ENCODE data around the gene FAM131B.

The FAM131B gene

DNA sequence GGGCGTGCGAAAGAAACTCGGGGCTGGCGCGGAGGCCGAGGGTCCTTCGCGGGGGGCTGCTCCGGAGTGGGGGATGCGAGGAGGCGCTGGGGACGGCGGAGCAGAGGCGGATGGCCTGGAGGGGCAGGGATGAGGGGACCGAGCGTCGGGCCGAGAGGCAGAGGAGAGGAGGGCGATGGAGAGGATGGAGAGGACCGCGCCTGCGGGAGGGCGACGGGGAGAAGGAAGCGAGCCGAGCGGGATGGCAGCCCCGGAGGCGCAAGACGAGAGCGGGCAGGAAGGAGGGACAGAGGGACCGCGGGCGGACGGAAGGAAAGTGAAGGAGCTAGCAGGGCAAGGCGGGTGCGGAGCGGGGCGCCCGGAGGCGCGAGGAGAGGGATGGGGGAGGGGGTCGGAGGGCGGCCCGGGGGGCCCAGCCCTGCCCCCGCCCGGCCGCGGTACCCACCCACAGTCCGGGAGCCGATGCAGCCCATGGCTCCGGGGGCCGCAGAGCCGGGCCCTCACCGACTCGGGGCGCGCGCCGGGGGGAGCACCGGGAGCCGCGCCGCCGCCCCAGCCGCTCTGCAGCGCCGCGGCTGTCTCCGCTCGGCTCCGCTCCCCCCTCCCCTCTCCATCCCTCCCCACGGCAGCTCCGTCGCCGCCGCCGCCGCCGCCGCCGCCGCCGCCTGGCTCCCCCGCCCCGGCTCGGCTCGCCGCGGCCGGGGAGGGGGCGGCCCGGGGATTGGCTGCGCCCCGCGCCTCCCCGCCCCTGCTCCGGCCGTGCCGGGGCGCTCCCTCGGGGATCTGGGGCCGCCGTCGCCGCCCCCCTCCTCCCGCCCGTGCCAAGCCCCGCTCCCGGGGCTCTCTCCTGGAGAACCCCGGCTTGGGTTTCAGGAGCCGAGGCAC, at the start of gene FAM131B:
FAM131B (minus strand) TSS at position 583 of the 885 bp plus-strand sequence; CDS start at position 473, 110 bp downstream.
- DNase-seq (ENCODE audit: low spot score), result no peak

GRCh38 chr7:143411976-143412708, 49.6 kb upstream of the FAM131B start:
- no peak for DNase-seq (ENCODE audit: low spot score)

DNA sequence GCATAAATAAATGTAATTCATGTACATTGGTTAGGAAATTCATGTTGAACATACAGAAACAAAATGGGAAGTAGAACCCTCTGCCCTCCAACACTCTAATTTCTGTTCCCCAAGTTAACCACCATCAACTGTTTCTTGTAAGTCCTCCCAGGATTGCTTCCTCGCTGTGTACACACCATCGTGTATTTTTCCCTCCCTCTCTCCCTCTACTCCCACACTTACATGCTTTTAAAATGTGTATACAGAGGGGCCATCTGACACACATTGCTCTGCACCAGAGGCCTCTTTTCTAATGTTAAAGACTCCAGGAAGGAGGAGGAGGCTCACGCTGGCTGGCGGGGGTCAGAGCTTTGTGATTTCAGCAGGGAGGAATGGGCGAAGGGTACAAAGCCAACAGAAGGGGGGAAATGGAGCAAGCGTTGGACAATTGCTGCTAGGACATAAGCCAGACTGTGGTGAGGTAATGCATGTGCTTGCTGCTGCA, 48.0 kb upstream of the FAM131B start:
- DNase-seq (ENCODE audit: low spot score), result no peak

DNA sequence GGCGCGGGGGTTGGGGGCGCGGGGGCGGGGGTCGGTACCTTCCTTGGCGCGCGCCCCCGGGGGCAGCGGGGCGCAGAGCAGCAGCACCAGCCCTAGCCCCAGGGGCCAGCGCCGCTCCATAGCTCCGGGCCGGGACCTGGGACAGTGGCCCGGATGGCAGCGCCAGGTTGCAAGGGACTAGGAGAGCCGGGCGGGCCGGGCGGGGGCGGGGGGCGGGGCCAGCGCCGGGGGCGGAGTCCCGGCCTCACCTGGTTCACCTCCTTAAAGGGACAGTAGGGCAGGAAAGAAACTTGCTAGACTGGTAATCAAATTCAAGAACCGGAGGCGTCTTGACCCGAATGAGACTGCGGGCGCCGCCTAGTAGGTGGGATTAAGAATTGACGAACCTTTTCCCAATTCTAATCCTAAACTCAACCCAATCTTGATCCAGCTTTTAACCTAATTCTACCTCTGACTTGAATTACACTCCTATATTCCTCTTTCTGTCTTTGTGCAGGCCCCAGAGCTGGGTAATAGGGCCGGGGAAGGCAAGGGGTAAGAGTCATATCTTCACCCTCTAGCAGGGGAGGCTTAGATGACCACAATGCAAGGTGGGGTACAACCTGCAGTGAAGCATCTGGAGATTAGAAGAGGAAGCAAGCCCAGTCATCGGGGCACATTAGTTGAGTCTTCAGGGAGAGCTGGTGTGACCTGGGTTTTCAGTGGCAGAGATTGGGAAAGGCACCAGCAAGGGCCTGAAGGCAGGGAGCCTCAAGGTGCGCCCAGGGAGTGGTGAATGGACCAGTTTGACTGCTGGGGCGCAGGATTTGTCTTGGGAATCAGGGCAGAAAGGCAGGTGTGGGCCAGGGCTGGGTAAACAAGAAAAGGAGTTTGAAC, 46.4 kb upstream of the FAM131B start, which contains the start of gene EPHA1:
EPHA1 (minus strand) TSS at position 171 of the 876 bp plus-strand sequence; CDS start at position 120, 51 bp downstream.
- DNase-seq (ENCODE audit: low spot score), result no peak

GRCh38 chr7:143408252-143408685, 45.8 kb upstream of the FAM131B start:
- no peak for DNase-seq (ENCODE audit: low spot score)

- DNase-seq (ENCODE audit: low spot score), result peak; percentile 59
These were observed 45.1 kb upstream of the FAM131B start for GRCh38 chr7:143407287-143408251.

DNA sequence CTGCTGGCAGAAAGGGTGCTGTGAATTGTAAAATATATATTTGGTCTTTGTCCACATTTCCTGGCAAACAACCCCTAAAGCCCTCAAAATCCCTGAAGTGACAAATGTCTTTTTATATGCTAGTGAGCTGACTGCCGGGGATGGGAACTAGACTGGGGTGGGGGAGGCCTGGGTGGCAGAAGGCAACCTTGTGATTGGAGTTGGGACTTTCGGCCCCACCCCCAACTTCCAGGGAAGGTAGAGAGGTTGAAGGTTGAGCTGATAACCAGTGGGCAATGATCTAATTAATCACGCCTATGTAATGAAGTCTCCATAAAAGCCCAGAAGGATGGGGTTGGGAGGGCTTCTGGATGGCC, 43.5 kb upstream of the FAM131B start:
- peak; percentile 33 for DNase-seq (ENCODE audit: low spot score)

DNA sequence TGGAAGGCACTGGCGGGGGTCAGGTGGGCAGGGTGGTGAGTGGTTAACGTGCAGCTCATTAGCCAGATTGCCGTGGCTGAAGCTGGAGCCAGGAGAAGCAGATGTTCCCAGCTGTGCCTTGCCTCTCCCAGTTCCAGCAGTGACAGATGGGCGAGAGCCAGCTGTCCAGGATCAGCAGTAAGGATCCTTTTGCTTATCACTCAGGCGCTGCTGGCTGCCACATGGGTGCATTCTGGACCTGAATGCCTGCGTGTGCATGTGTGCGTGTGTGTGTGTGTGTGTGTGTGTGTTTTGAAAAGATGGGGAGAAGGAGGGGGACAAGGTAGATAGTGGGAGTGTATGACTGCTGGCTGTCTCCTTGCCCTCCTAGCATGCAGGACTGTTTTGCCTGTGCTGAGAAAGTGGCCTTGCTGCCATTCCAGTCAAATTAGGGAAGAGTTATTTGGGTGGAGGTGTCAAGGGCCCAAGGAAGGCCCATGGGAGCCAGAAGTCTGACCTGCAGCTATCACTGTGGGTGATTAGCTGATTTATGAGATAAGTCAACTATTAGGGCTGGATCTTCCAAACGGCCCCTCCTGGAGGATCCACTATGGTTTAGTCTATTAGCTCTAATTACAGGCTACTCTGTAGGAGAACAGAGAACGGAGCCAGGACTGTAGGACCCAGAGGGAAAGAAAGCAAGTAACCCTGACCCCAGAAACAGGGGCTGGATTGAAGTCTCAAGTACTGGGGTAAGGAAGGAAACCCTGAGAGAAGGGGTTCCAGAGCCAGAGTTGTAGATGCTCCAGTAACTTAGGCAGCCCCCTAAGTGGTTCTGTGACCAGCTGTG, 42.9 kb upstream of the FAM131B start:
- DNase-seq (ENCODE audit: low spot score), result peak; percentile 77

GRCh38 chr7:143402233-143402632, 39.7 kb upstream of the FAM131B start:
- DNase-seq (ENCODE audit: low spot score), result peak; percentile 6

GRCh38 chr7:143401265-143401664, 38.8 kb upstream of the FAM131B start:
- DNase-seq (ENCODE audit: low spot score), result peak; percentile 44

DNA sequence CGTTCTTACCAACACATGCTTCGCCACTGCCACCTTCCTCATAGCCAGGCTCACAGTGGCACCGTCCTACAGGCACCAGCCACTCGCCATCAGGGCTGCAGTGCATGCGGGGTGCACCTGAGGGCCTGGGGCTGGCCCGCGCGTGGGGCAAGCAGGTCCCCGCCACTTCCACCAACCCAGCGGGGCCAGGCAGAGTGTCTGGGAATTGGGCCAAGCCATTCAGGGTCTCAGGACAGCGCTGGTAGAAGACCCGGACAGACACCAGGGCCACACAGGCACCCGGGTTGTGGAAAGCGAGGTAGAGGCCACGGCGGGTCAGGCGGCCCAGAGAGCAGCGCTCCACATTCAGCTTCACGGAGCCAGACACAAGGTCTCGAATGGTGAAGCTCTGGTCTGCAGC, 37.1 kb upstream of the FAM131B start:
- no peak for DNase-seq (ENCODE audit: low spot score)

DNA sequence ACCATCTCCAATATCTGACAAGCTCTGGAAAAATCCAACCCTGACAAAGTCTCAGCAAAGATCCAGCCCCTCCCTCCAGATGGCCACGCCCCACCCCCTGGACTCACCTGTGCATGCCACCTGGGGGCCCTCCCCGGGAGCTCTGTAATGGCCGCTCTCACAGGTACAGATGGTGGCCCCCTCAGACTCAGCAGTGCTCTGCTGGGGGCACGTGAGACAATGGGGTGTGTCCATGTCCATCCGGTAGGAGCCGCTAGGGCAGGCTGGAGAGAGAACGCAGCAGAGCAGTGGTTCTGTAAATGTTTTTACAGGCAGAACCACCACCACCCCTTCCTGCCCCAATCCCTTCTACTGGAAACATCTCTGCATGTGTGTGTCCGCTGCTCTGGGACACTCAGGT, 36.6 kb upstream of the FAM131B start:
- DNase-seq (ENCODE audit: low spot score), result no peak

GRCh38 chr7:143398616-143399015, 36.1 kb upstream of the FAM131B start:
- DNase-seq (ENCODE audit: low spot score), result no peak

DNA sequence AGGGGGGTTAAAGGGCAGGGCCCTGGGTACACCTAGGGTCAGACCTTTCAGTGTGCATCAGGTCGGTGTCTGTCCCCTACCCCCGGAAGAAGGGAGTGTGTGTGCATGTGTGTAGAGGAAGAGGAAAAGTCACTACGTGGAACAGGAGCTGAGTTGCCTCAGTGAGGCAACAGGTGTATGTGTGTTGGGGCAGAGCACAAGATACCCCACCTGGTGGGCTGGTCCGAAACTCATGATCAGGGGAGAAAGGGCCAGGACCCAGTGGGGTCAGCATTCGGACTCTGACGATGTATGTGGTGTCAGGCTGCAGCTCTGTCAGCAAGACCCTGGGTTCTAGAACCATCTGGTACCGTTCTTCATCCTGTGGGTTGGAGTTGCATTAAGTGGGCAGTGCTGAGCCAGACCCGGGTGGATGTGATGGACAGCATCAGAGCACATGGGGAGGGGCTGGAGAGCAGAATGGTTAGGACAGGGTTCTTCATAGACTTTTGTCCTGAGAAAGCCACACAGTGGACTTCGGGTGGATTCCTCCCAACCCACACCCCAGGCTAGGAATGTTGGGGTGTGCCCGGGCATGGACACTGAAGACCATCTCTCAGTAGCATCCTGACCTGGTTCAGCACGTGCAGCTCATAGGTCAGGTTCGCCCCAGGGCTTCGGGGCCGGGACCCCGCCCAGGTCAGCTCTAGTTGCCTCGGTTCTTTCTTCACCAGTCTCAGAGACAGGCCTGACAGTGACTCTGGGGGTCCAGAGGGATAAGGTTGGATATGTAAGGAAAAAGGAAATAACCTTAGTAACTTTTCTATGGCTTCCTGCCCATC, 35.4 kb upstream of the FAM131B start:
- no peak for DNase-seq (ENCODE audit: low spot score)

- no peak for DNase-seq (ENCODE audit: low spot score)
These were observed 34.4 kb upstream of the FAM131B start for GRCh38 chr7:143396625-143397556.

- no peak for DNase-seq (ENCODE audit: low spot score)
These were observed 33.7 kb upstream of the FAM131B start for GRCh38 chr7:143396182-143396581.

Measured in left forelimb (tissue), 1 donor.